ENCODE results near the gene NPAT. TPM values are rescaled to one million over a fixed set of nuclear protein-coding genes. Genes with fewer than 3 reads are reported as not detected.

Gene NPAT
- total and polyA plus RNA-seq, 2 of the 4 experiments (the other 2 are of a cell fraction): 3.1 to 10.6 TPM

- in situ Hi-C loops (cut with MboI; ENCODE audit: low sequenced_read_pairs): no loop called here
- CTCF ChIA-PET: interaction anchor here (1.7 kb wide), 1 partner anchor 10 kb away, joined by 4 read pairs; no protein-coding TSS in a partner anchor
- Histone ChIP-seq H3K9me3 (ENCODE audit: control insufficient read depth, insufficient read depth, low read length) (no peaks in the 10 kb centered on the region), H3K9me1 (ENCODE audit: insufficient read depth, low read length) (no peaks in the 10 kb centered on the region; the same call in 1 of the 2 replicates), H2BK15ac (ENCODE audit: low read depth, low read length) (no peak overlapping the region), H3K4me3 (ENCODE audit: insufficient read depth, low read depth, low read length) (no peak overlapping the region), H3K79me1 (ENCODE audit: low read depth in 1 of 2, low read length in 2 of 2) (no peaks in the 10 kb centered on the region), H2AK5ac (ENCODE audit: low read depth, low read length) (no peak overlapping the region), H2BK20ac (ENCODE audit: low read depth, low read length) (no peak overlapping the region), H2AFZ (replicated peaks; ENCODE audit: low read length, poor library complexity) (no peak overlapping the region), H4K91ac (ENCODE audit: insufficient read depth, low read depth, low read length) (no peak overlapping the region), H3K9ac (ENCODE audit: low read depth, low read length) (no peak overlapping the region), H3K23ac (ENCODE audit: low read depth, low read length) (no peak overlapping the region), H3K56ac (ENCODE audit: extremely low read depth, insufficient read depth, low read length) (no peak overlapping the region), H4K5ac (ENCODE audit: low read depth, low read length) (no peak overlapping the region), H3K27me3 (ENCODE audit: control insufficient read depth, insufficient read depth, low read length) (no peaks in the 10 kb centered on the region), H3K4ac (ENCODE audit: low read depth, low read length) (no peak overlapping the region), H3K4me2 (ENCODE audit: low read depth, low read length) (no peak overlapping the region), H3K27ac (ENCODE audit: insufficient read depth, low read length) (no peak overlapping the region), H4K20me1 (ENCODE audit: insufficient read depth, low read length) (no peaks in the 10 kb centered on the region), H2BK5ac (ENCODE audit: low read depth, low read length, poor library complexity, severe bottlenecking) (no peak overlapping the region), H3K4me1 (ENCODE audit: control insufficient read depth, insufficient read depth, low read length) (no peaks in the 10 kb centered on the region), H4K8ac (ENCODE audit: low read depth in 2 of 2, low read length in 2 of 2) (no peak overlapping the region), H2BK120ac (ENCODE audit: low read depth, low read length) (no peak overlapping the region), H2AK9ac (replicated peaks; ENCODE audit: low read depth, low read length, poor library complexity) (no peak overlapping the region), H3K36me3 (ENCODE audit: control insufficient read depth, insufficient read depth, low read length) (peaks cover 12% of the 10 kb centered on the region), H3K14ac (replicated peaks; ENCODE audit: low read depth, low read length) (no peak overlapping the region), H3K18ac (ENCODE audit: low read depth, low read length) (no peak overlapping the region)
- intact Hi-C loops (cut with micrococcal nuclease): no loop called here
- ATAC-seq (ENCODE audit: low read depth): no peak
- BruUV-seq (replicated peaks): TSS peak; percentile 74
- no CpG with 5 or more reads among the region's 5 CpGs for WGBS, 2 experiments (ENCODE audit: extremely low coverage in 2 of 2, insufficient read length in 1 of 2)
- POLR2A ChIA-PET (ENCODE audit: unreplicated experiment): no interaction called here
- dilution Hi-C loops (cut with HindIII; ENCODE audit: low sequenced_read_pairs, unreplicated experiment): no loop called here
- no peak for DNase-seq
- no peak for TF ChIP-seq CHD1 (IDR thresholded peaks at IDR 0.05; ENCODE audit: low read depth, low read length)
- TF ChIP-seq CEBPB (IDR thresholded peaks at IDR 0.05; ENCODE audit: low read depth, low read length): no peak
- TF ChIP-seq RAD21 (IDR thresholded peaks at IDR 0.05; ENCODE audit: low read length): no peak
- no peak for TF ChIP-seq MXI1 (IDR thresholded peaks at IDR 0.05; ENCODE audit: borderline replicate concordance, low read depth, low read length)
- TF ChIP-seq MAZ (IDR thresholded peaks at IDR 0.05; ENCODE audit: borderline replicate concordance, low read depth, low read length): no peak
- TF ChIP-seq ELK1 (IDR thresholded peaks at IDR 0.05; ENCODE audit: borderline replicate concordance, low read depth, low read length): no peak
- TF ChIP-seq SMC3 (IDR thresholded peaks at IDR 0.05; ENCODE audit: low read depth, low read length): no peak
Observed at GRCh38 chr11:108160970-108161566, 61.4 kb downstream of the NPAT start.
